ENCODE measurements around the gene SLC39A13.

SLC39A13 gene

GRCh38 chr11:47431356-47432083 lies 23.1 kb downstream of the SLC39A13 start:
- no peaks in the 10 kb centered on the region for H3K36me3 ChIP-seq (ENCODE audit: control insufficient read depth in 1 of 2, insufficient read depth in 2 of 2, low read length in 2 of 2)
- no peak overlapping the region for H3K27ac ChIP-seq (ENCODE audit: low read depth, low read length)
- no peaks in the 10 kb centered on the region for H3K9me3 ChIP-seq (ENCODE audit: control insufficient read depth in 1 of 2, low read length in 2 of 2)
- H3K27me3 ChIP-seq (ENCODE audit: control insufficient read depth in 1 of 2, insufficient read depth in 2 of 2, low read length in 2 of 2), result no peaks in the 10 kb centered on the region
- H3K4me3 ChIP-seq (ENCODE audit: low read depth in 1 of 2, low read length in 2 of 2), result no peak overlapping the region
- H3K4me1 ChIP-seq (ENCODE audit: control insufficient read depth in 1 of 2, insufficient read depth in 2 of 2, low read length in 2 of 2), result no peaks in the 10 kb centered on the region
- H3K9ac ChIP-seq (ENCODE audit: low read depth in 1 of 2, low read length in 2 of 2), result no peak overlapping the region

GRCh38 chr11:47433157-47433556 lies 24.8 kb downstream of the SLC39A13 start:
- H3K36me3 ChIP-seq (ENCODE audit: control insufficient read depth in 1 of 2, insufficient read depth in 2 of 2, low read length in 2 of 2), result no peaks in the 10 kb centered on the region
- no peak overlapping the region for H3K27ac ChIP-seq (ENCODE audit: low read depth, low read length)
- no peak overlapping the region for H3K9ac ChIP-seq (ENCODE audit: low read depth in 1 of 2, low read length in 2 of 2)
- no peaks in the 10 kb centered on the region for H3K27me3 ChIP-seq (ENCODE audit: control insufficient read depth in 1 of 2, insufficient read depth in 2 of 2, low read length in 2 of 2)
- peaks cover 0 to 5% of the 10 kb centered on the region in 2 donors for H3K9me3 ChIP-seq (ENCODE audit: control insufficient read depth in 1 of 2, low read length in 2 of 2)
- H3K4me1 ChIP-seq (ENCODE audit: control insufficient read depth in 1 of 2, insufficient read depth in 2 of 2, low read length in 2 of 2), result peaks cover 3 to 6% of the 10 kb centered on the region in 2 donors
- H3K4me3 ChIP-seq (ENCODE audit: low read depth in 1 of 2, low read length in 2 of 2), result no peak overlapping the region

- no peak overlapping the region for H3K27ac ChIP-seq (ENCODE audit: low read depth, low read length)
- no peak overlapping the region for H3K9ac ChIP-seq (ENCODE audit: low read depth in 1 of 2, low read length in 2 of 2)
- no peaks in the 10 kb centered on the region for H3K27me3 ChIP-seq (ENCODE audit: control insufficient read depth in 1 of 2, insufficient read depth in 2 of 2, low read length in 2 of 2)
- peaks cover 3 to 6% of the 10 kb centered on the region in 2 donors for H3K4me1 ChIP-seq (ENCODE audit: control insufficient read depth in 1 of 2, insufficient read depth in 2 of 2, low read length in 2 of 2)
- no peaks in the 10 kb centered on the region for H3K36me3 ChIP-seq (ENCODE audit: control insufficient read depth in 1 of 2, insufficient read depth in 2 of 2, low read length in 2 of 2)
- no peak overlapping the region for H3K4me3 ChIP-seq (ENCODE audit: low read depth in 1 of 2, low read length in 2 of 2)
- H3K9me3 ChIP-seq (ENCODE audit: control insufficient read depth in 1 of 2, low read length in 2 of 2), result peaks cover 0 to 5% of the 10 kb centered on the region in 2 donors
Observed at GRCh38 chr11:47434011-47434786, 25.8 kb downstream of the SLC39A13 start.

GRCh38 chr11:47435687-47436086 lies 27.3 kb downstream of the SLC39A13 start:
- no peaks in the 10 kb centered on the region for H3K27me3 ChIP-seq (ENCODE audit: control insufficient read depth in 1 of 2, insufficient read depth in 2 of 2, low read length in 2 of 2)
- H3K4me1 ChIP-seq (ENCODE audit: control insufficient read depth in 1 of 2, insufficient read depth in 2 of 2, low read length in 2 of 2), result peaks cover 3 to 6% of the 10 kb centered on the region in 2 donors
- peaks cover 0 to 5% of the 10 kb centered on the region in 2 donors for H3K9me3 ChIP-seq (ENCODE audit: control insufficient read depth in 1 of 2, low read length in 2 of 2)
- no peak overlapping the region for H3K27ac ChIP-seq (ENCODE audit: low read depth, low read length)
- H3K36me3 ChIP-seq (ENCODE audit: control insufficient read depth in 1 of 2, insufficient read depth in 2 of 2, low read length in 2 of 2), result no peaks in the 10 kb centered on the region
- no peak overlapping the region for H3K9ac ChIP-seq (ENCODE audit: low read depth in 1 of 2, low read length in 2 of 2)
- H3K4me3 ChIP-seq (ENCODE audit: low read depth in 1 of 2, low read length in 2 of 2), result no peak overlapping the region

- no peak overlapping the region for H3K27ac ChIP-seq (ENCODE audit: low read depth, low read length)
- no peaks in the 10 kb centered on the region for H3K27me3 ChIP-seq (ENCODE audit: control insufficient read depth in 1 of 2, insufficient read depth in 2 of 2, low read length in 2 of 2)
- no peaks in the 10 kb centered on the region for H3K36me3 ChIP-seq (ENCODE audit: control insufficient read depth in 1 of 2, insufficient read depth in 2 of 2, low read length in 2 of 2)
- no peak overlapping the region for H3K4me3 ChIP-seq (ENCODE audit: low read depth in 1 of 2, low read length in 2 of 2)
- H3K4me1 ChIP-seq (ENCODE audit: control insufficient read depth in 1 of 2, insufficient read depth in 2 of 2, low read length in 2 of 2), result peaks cover 3 to 6% of the 10 kb centered on the region in 2 donors
- no peak overlapping the region for H3K9ac ChIP-seq (ENCODE audit: low read depth in 1 of 2, low read length in 2 of 2)
- H3K9me3 ChIP-seq (ENCODE audit: control insufficient read depth in 1 of 2, low read length in 2 of 2), result peaks cover 0 to 5% of the 10 kb centered on the region in 2 donors
Observed at GRCh38 chr11:47436726-47437125, 28.3 kb downstream of the SLC39A13 start.

- peaks cover 0 to 5% of the 10 kb centered on the region in 2 donors for H3K9me3 ChIP-seq (ENCODE audit: control insufficient read depth in 1 of 2, low read length in 2 of 2)
- no peaks in the 10 kb centered on the region for H3K27me3 ChIP-seq (ENCODE audit: control insufficient read depth in 1 of 2, insufficient read depth in 2 of 2, low read length in 2 of 2)
- no peak overlapping the region for H3K4me3 ChIP-seq (ENCODE audit: low read depth in 1 of 2, low read length in 2 of 2)
- H3K36me3 ChIP-seq (ENCODE audit: control insufficient read depth in 1 of 2, insufficient read depth in 2 of 2, low read length in 2 of 2), result no peaks in the 10 kb centered on the region
- H3K9ac ChIP-seq (ENCODE audit: low read depth in 1 of 2, low read length in 2 of 2), result no peak overlapping the region
- no peak overlapping the region for H3K27ac ChIP-seq (ENCODE audit: low read depth, low read length)
- peaks cover 3 to 6% of the 10 kb centered on the region in 2 donors for H3K4me1 ChIP-seq (ENCODE audit: control insufficient read depth in 1 of 2, insufficient read depth in 2 of 2, low read length in 2 of 2)
Observed at GRCh38 chr11:47437218-47437745, 28.9 kb downstream of the SLC39A13 start.

- Histone ChIP-seq H3K27me3 (ENCODE audit: control insufficient read depth in 1 of 2, insufficient read depth in 2 of 2, low read length in 2 of 2) (no peaks in the 10 kb centered on the region), H3K9me3 (ENCODE audit: control insufficient read depth in 1 of 2, low read length in 2 of 2) (peaks cover 0 to 5% of the 10 kb centered on the region in 2 donors), H3K4me3 (ENCODE audit: low read depth in 1 of 2, low read length in 2 of 2) (no peak overlapping the region), H3K36me3 (ENCODE audit: control insufficient read depth in 1 of 2, insufficient read depth in 2 of 2, low read length in 2 of 2) (no peaks in the 10 kb centered on the region), H3K27ac (ENCODE audit: low read depth, low read length) (no peak overlapping the region), H3K9ac (ENCODE audit: low read depth in 1 of 2, low read length in 2 of 2) (no peak overlapping the region), H3K4me1 (ENCODE audit: control insufficient read depth in 1 of 2, insufficient read depth in 2 of 2, low read length in 2 of 2) (peaks cover 3 to 6% of the 10 kb centered on the region in 2 donors)
Observed at GRCh38 chr11:47437746-47438418, 29.5 kb downstream of the SLC39A13 start.

GRCh38 chr11:47438721-47439120 lies 30.3 kb downstream of the SLC39A13 start:
- Histone ChIP-seq H3K27ac (ENCODE audit: low read depth, low read length) (no peak overlapping the region), H3K4me3 (ENCODE audit: low read depth in 1 of 2, low read length in 2 of 2) (no peak overlapping the region), H3K9me3 (ENCODE audit: control insufficient read depth in 1 of 2, low read length in 2 of 2) (peaks cover 0 to 5% of the 10 kb centered on the region in 2 donors), H3K9ac (ENCODE audit: low read depth in 1 of 2, low read length in 2 of 2) (no peak overlapping the region), H3K4me1 (ENCODE audit: control insufficient read depth in 1 of 2, insufficient read depth in 2 of 2, low read length in 2 of 2) (peaks cover 3 to 6% of the 10 kb centered on the region in 2 donors), H3K36me3 (ENCODE audit: control insufficient read depth in 1 of 2, insufficient read depth in 2 of 2, low read length in 2 of 2) (no peaks in the 10 kb centered on the region), H3K27me3 (ENCODE audit: control insufficient read depth in 1 of 2, insufficient read depth in 2 of 2, low read length in 2 of 2) (no peaks in the 10 kb centered on the region)

- Histone ChIP-seq H3K9ac (ENCODE audit: low read depth in 1 of 2, low read length in 2 of 2) (no peak overlapping the region), H3K4me1 (ENCODE audit: control insufficient read depth in 1 of 2, insufficient read depth in 2 of 2, low read length in 2 of 2) (peaks cover 3 to 6% of the 10 kb centered on the region in 2 donors), H3K27me3 (ENCODE audit: control insufficient read depth in 1 of 2, insufficient read depth in 2 of 2, low read length in 2 of 2) (no peaks in the 10 kb centered on the region), H3K27ac (ENCODE audit: low read depth, low read length) (no peak overlapping the region), H3K4me3 (ENCODE audit: low read depth in 1 of 2, low read length in 2 of 2) (no peak overlapping the region), H3K36me3 (ENCODE audit: control insufficient read depth in 1 of 2, insufficient read depth in 2 of 2, low read length in 2 of 2) (no peaks in the 10 kb centered on the region), H3K9me3 (ENCODE audit: control insufficient read depth in 1 of 2, low read length in 2 of 2) (peaks cover 0 to 5% of the 10 kb centered on the region in 2 donors)
Observed at GRCh38 chr11:47440054-47440476, 31.7 kb downstream of the SLC39A13 start.
